Glutamatergic neuron (in vitro differentiated cells): ENCODE measurements around the gene SRCIN1. TPM values are rescaled to one million over a fixed set of nuclear protein-coding genes. Genes with fewer than 3 reads are reported as not detected.
A peak's percentile ranks its signal among the peaks of the same experiment; 100 is the strongest.
"Not testable (repeated sequence)": the region's sequence is repeated elsewhere in the genome, so short reads cannot be mapped to it uniquely, and the experiment has no call there.

ENCODE experiments used
- DNase-seq: peaks from one replicate; pipeline ENCODE4 v3.0.0; 2022
- H3K27ac Mint-ChIP-seq: one replicate; pipeline ENCODE4 v1.8.0; 2020; ENCODE audit warnings: mild to moderate bottlenecking, mixed read lengths, inconsistent platforms; ENCODE audit not compliant: unreplicated experiment
- H3K27me3 Mint-ChIP-seq: one replicate; pipeline ENCODE4 v1.8.0; 2020; ENCODE audit warnings: mild to moderate bottlenecking, moderate library complexity, mixed read lengths, inconsistent platforms; ENCODE audit not compliant: unreplicated experiment
- H3K36me3 Mint-ChIP-seq: one replicate; pipeline ENCODE4 v1.8.0; 2020; ENCODE audit warnings: mild to moderate bottlenecking, mixed read lengths, inconsistent platforms; ENCODE audit not compliant: unreplicated experiment
- H3K4me1 Mint-ChIP-seq: one replicate; pipeline ENCODE4 v1.8.0; 2020; ENCODE audit warnings: mild to moderate bottlenecking, low read depth, mixed read lengths, inconsistent platforms; ENCODE audit not compliant: unreplicated experiment
- H3K4me3 Mint-ChIP-seq: one replicate; pipeline ENCODE4 v1.8.0; 2020; ENCODE audit warnings: mild to moderate bottlenecking, mixed read lengths, inconsistent platforms; ENCODE audit not compliant: unreplicated experiment
- H3K9me3 Mint-ChIP-seq: one replicate; pipeline ENCODE4 v1.8.0; 2020; ENCODE audit warnings: mild to moderate bottlenecking, moderate library complexity, mixed read lengths, inconsistent platforms; ENCODE audit not compliant: unreplicated experiment
- CTCF ChIP-seq: fragments of 200-600 bp; sonication (generic); IDR thresholded peaks from one replicate; pipeline ENCODE4 v1.5.0; 2021; ENCODE audit not compliant: partially characterized antibody, unreplicated experiment
- total RNA-seq: library from RNA; stranded (reverse); fragmentation: NEBNext Ultra II Directional; extraction: Animal tissue kit (Norgen Biotek cat#: 25700); gene quantifications from one replicate; pipeline ENCODE4 v1.2.1, GENCODE V29; 2021; ENCODE audit not compliant: unreplicated experiment

Gene SRCIN1
- total RNA-seq, 1 donor from 2014 or later, result 20.8 TPM

GRCh38 chr17:38485146-38485468 lies 120.6 kb downstream of the SRCIN1 start:
- peaks cover 17% of the 10 kb centered on the region for H3K4me1 Mint-ChIP-seq
- peaks cover 11% of the 10 kb centered on the region for H3K27me3 Mint-ChIP-seq
- H3K4me3 Mint-ChIP-seq, result peak overlapping the region; percentile 14
- no peak for TF ChIP-seq CTCF
- H3K9me3 Mint-ChIP-seq, result peaks cover 7% of the 10 kb centered on the region
- no peaks in the 10 kb centered on the region for H3K36me3 Mint-ChIP-seq
- no peak for DNase-seq
- H3K27ac Mint-ChIP-seq, result no peak overlapping the region

- not testable (repeated sequence) for H3K36me3 Mint-ChIP-seq, H3K4me3 Mint-ChIP-seq, H3K9me3 Mint-ChIP-seq
- peak; percentile 82 for DNase-seq
- peak; percentile 81 for TF ChIP-seq CTCF
- Mint-ChIP-seq H3K27me3 (peaks cover 11% of the 10 kb centered on the region), H3K4me1 (peaks cover 14% of the 10 kb centered on the region), H3K27ac (peak overlapping the region; percentile 46)
Measured at GRCh38 chr17:38484242-38485145, 121.3 kb downstream of the SRCIN1 start.

GRCh38 chr17:38482700-38483043 lies 123.1 kb downstream of the SRCIN1 start:
- not testable (repeated sequence) for H3K9me3 Mint-ChIP-seq, H3K27ac Mint-ChIP-seq, H3K4me3 Mint-ChIP-seq, DNase-seq, H3K36me3 Mint-ChIP-seq
- H3K4me1 Mint-ChIP-seq, result peaks cover 12% of the 10 kb centered on the region
- peaks cover 11% of the 10 kb centered on the region for H3K27me3 Mint-ChIP-seq

- not testable (repeated sequence) for H3K27ac Mint-ChIP-seq, H3K4me3 Mint-ChIP-seq, DNase-seq, H3K9me3 Mint-ChIP-seq, H3K36me3 Mint-ChIP-seq
- Mint-ChIP-seq H3K27me3 (peaks cover 11% of the 10 kb centered on the region), H3K4me1 (peaks cover 12% of the 10 kb centered on the region)
Measured at GRCh38 chr17:38482039-38482699, 123.6 kb downstream of the SRCIN1 start.

Other genes with a start within 250 kb of the SRCIN1 start
- gene ARHGAP23, start 177.5 kb downstream of the SRCIN1 start, total RNA-seq, result 23.6 TPM
- gene EPOP, start 69.0 kb upstream of the SRCIN1 start, total RNA-seq, result 2.0 TPM
- gene MLLT6, start 99.3 kb upstream of the SRCIN1 start, total RNA-seq, result 59.8 TPM
- gene CISD3, start 124.4 kb upstream of the SRCIN1 start, total RNA-seq, result 3.2 TPM
- gene PCGF2, start 142.4 kb upstream of the SRCIN1 start, total RNA-seq, result 70.1 TPM
- gene PSMB3, start 146.8 kb upstream of the SRCIN1 start, total RNA-seq, result 121 TPM
- gene PIP4K2B, start 193.6 kb upstream of the SRCIN1 start, total RNA-seq, result 66.4 TPM
- gene CWC25, start 219.4 kb upstream of the SRCIN1 start, total RNA-seq, result 13.0 TPM
- 850 TPM for gene RPL23, start 247.8 kb upstream of the SRCIN1 start, total RNA-seq